H1 (cell line): ENCODE results near the gene S100A12. TPM values are rescaled to one million over a fixed set of nuclear protein-coding genes. Genes with fewer than 3 reads are reported as not detected.

Experiments used
- CTCF ChIA-PET: fragments of 300-600 bp; sonication (Branson Sonifier 250); formaldehyde crosslinking; loops from one replicate; lab custom pipeline; 2021; ENCODE audit not compliant: partially characterized antibody; lab: Charles Lee
- POLR2A ChIA-PET: fragments of 300-600 bp; sonication (Branson Sonifier 250); formaldehyde crosslinking; loops from one replicate; lab custom pipeline; 2021; ENCODE audit warnings: inconsistent platforms; ENCODE audit not compliant: partially characterized antibody; lab: Charles Lee
- DNase-seq, 2 experiments: peaks; one replicate each; pipeline versions ENCODE4 v3.0.0 to v3.0.0-alpha.2; 2010 to 2022; ENCODE audit warnings: low spot score in 2 of 2, low read depth in 1 of 2, mixed read lengths in 1 of 2
- FAIRE-seq: peaks from 2 replicates; lab custom pipeline; 2011; peaks lifted over from hg19 to GRCh38; lab: Jason Lieb, UNC
- H2AFZ ChIP-seq: 2 replicates; pipeline ENCODE4 v1.8.1; 2012; ENCODE audit warnings: low read length, inconsistent platforms
- H2AK5ac ChIP-seq: 2 replicates; pipeline ENCODE4 v1.6.1; 2013; ENCODE audit warnings: low read depth, low read length
- H2BK120ac ChIP-seq: replicated peaks from 2 replicates; pipeline ENCODE3; 2013; ENCODE audit warnings: low read depth, low read length, inconsistent platforms
- H2BK12ac ChIP-seq: 2 replicates; pipeline ENCODE4 v1.6.1; 2013; ENCODE audit warnings: low read depth, low read length
- H2BK15ac ChIP-seq: 2 replicates; pipeline ENCODE4 v1.6.1; 2013; ENCODE audit warnings: low read length
- H2BK20ac ChIP-seq: 2 replicates; pipeline ENCODE4 v1.6.1; 2013; ENCODE audit warnings: low read length
- H2BK5ac ChIP-seq: 2 replicates; pipeline ENCODE4 v1.6.1; 2013; ENCODE audit warnings: low read depth, low read length
- H3K14ac ChIP-seq: 2 replicates; pipeline ENCODE4 v1.6.1; 2013; ENCODE audit warnings: inconsistent platforms; ENCODE audit not compliant: insufficient read length
- H3K18ac ChIP-seq: 2 replicates; pipeline ENCODE4 v1.6.1; 2013; ENCODE audit warnings: low read length; ENCODE audit errors: extremely low read depth
- H3K23ac ChIP-seq: 2 replicates; pipeline ENCODE4 v1.6.1; 2013; ENCODE audit warnings: inconsistent platforms; ENCODE audit not compliant: insufficient read length
- H3K23me2 ChIP-seq: 2 replicates; pipeline ENCODE4 v1.6.1; 2013; ENCODE audit warnings: low read depth, low read length
- H3K27ac ChIP-seq: 2 replicates; pipeline ENCODE4 v1.6.1; 2011; ENCODE audit warnings: low read depth, low read length, inconsistent platforms
- H3K27me3 ChIP-seq, 4 experiments: replicated peaks in 1 of 4; 1 replicate in 1 of 4; 2 replicates in 3 of 4; pipeline versions ENCODE4 v1.6.1 to v1.8.1; 2011 to 2013; ENCODE audit warnings: low read length in 3 of 4, mild to moderate bottlenecking in 3 of 4, inconsistent platforms in 2 of 4, mixed read lengths in 2 of 4, moderate library complexity in 1 of 4; ENCODE audit not compliant: control insufficient read depth in 3 of 4, insufficient read depth in 3 of 4; ENCODE audit errors: extremely low read depth in 1 of 4
- H3K36me3 ChIP-seq, 4 experiments: 2 replicates each; pipeline versions ENCODE4 v1.6.1 to v1.8.1; 2011 to 2013; ENCODE audit warnings: mild to moderate bottlenecking in 4 of 4, low read length in 3 of 4, moderate library complexity in 2 of 4, control low read depth in 1 of 4, inconsistent platforms in 1 of 4; ENCODE audit not compliant: insufficient read depth in 4 of 4, control insufficient read depth in 2 of 4
- H3K4ac ChIP-seq: replicated peaks from 2 replicates; pipeline ENCODE3; 2013; ENCODE audit warnings: low read length, low read depth, mixed read lengths, inconsistent platforms; ENCODE audit not compliant: insufficient read length
- H3K4me1 ChIP-seq, 4 experiments: replicated peaks in 1 of 4; 1 replicate in 1 of 4; 2 replicates in 3 of 4; pipeline versions ENCODE4 v1.6.1 to v1.8.1; 2011 to 2013; ENCODE audit warnings: low read length in 3 of 4, inconsistent platforms in 2 of 4, mixed read lengths in 1 of 4; ENCODE audit not compliant: insufficient read depth in 4 of 4, control insufficient read depth in 3 of 4
- H3K4me2 ChIP-seq, 2 experiments: 2 replicates each; pipeline versions ENCODE4 v1.6.1 to v1.8.1; 2011 to 2013; ENCODE audit warnings: low read depth in 2 of 2, low read length in 2 of 2, control low read depth in 1 of 2, inconsistent platforms in 1 of 2, mild to moderate bottlenecking in 1 of 2; ENCODE audit not compliant: insufficient read depth in 1 of 2
- H3K4me3 ChIP-seq, 4 experiments: fragments of 200-600, 300-600 bp in 1 of 4; sonication (generic), shearing (Covaris generic), sonication (Bioruptor Twin) in 1 of 4; 2 replicates each; pipeline versions ENCODE4 v1.5.1 to v1.8.1; 2011 to 2016; ENCODE audit warnings: low read length in 4 of 4, low read depth in 3 of 4, control low read depth in 2 of 4, inconsistent platforms in 2 of 4, mild to moderate bottlenecking in 2 of 4, mixed read lengths in 1 of 4, moderate library complexity in 1 of 4; ENCODE audit not compliant: insufficient read depth in 2 of 4; ENCODE audit errors: extremely low read depth in 1 of 4
- H3K56ac ChIP-seq: replicated peaks from 2 replicates; pipeline ENCODE3; 2013; ENCODE audit warnings: low read depth, mild to moderate bottlenecking, mixed read lengths, low read length, inconsistent platforms; ENCODE audit not compliant: insufficient read length
- H3K79me1 ChIP-seq: 2 replicates; pipeline ENCODE4 v1.6.1; 2013; ENCODE audit warnings: low read depth, low read length, control low read depth
- H3K79me2 ChIP-seq, 2 experiments: 2 replicates each; pipeline versions ENCODE4 v1.6.1 to v1.8.1; 2012 to 2013; ENCODE audit warnings: low read length in 2 of 2, mild to moderate bottlenecking in 2 of 2, inconsistent platforms in 1 of 2; ENCODE audit not compliant: insufficient read depth in 2 of 2, control insufficient read depth in 1 of 2
- H3K9ac ChIP-seq, 4 experiments: replicated peaks in 1 of 4; 1 replicate in 1 of 4; 2 replicates in 3 of 4; pipeline versions ENCODE4 v1.6.1 to v1.8.1; 2011 to 2013; ENCODE audit warnings: low read depth in 3 of 4, low read length in 3 of 4, control low read depth in 2 of 4, mild to moderate bottlenecking in 2 of 4, moderate library complexity in 2 of 4, inconsistent platforms in 1 of 4; ENCODE audit errors: extremely low read depth in 1 of 4
- H3K9me3 ChIP-seq, 2 experiments: 2 replicates each; pipeline versions ENCODE4 v1.6.1 to v1.8.1; 2012 to 2013; ENCODE audit warnings: mild to moderate bottlenecking in 2 of 2, moderate library complexity in 2 of 2, control low read depth in 1 of 2, inconsistent platforms in 1 of 2, low read depth in 1 of 2, low read length in 1 of 2, mixed read lengths in 1 of 2; ENCODE audit not compliant: insufficient read depth in 2 of 2
- H4K20me1 ChIP-seq, 2 experiments: replicated peaks in 1 of 2; 2 replicates each; pipeline versions ENCODE3 to v1.8.1; 2011 to 2013; ENCODE audit warnings: inconsistent platforms in 2 of 2, low read length in 2 of 2, mild to moderate bottlenecking in 1 of 2; ENCODE audit not compliant: insufficient read depth in 2 of 2, control insufficient read depth in 1 of 2
- H4K5ac ChIP-seq: 2 replicates; pipeline ENCODE4 v1.6.1; 2013; ENCODE audit warnings: low read length, low read depth, mixed read lengths, inconsistent platforms; ENCODE audit not compliant: insufficient read length
- H4K8ac ChIP-seq: 2 replicates; pipeline ENCODE4 v1.8.0; 2013; ENCODE audit warnings: mild to moderate bottlenecking, moderate library complexity, low read length, inconsistent platforms; ENCODE audit not compliant: insufficient read depth; ENCODE audit errors: extremely low read depth
- H4K91ac ChIP-seq: replicated peaks from 2 replicates; pipeline ENCODE3; 2013; ENCODE audit warnings: low read length, mixed read lengths, inconsistent platforms; ENCODE audit not compliant: insufficient read length
- GABPA ChIP-seq: IDR thresholded peaks from 2 replicates; pipeline ENCODE4 v1.6.1; 2011; ENCODE audit warnings: mild to moderate bottlenecking, low read length, moderate library complexity, borderline replicate concordance; ENCODE audit not compliant: insufficient read depth
- JUN ChIP-seq: IDR thresholded peaks from 2 replicates; pipeline ENCODE4 v1.6.1; 2011; ENCODE audit warnings: low read depth, mild to moderate bottlenecking, improper control_type of control experiment, low read length
- RXRA ChIP-seq: IDR thresholded peaks from 2 replicates; pipeline ENCODE4 v1.6.1; 2011; ENCODE audit warnings: low read depth, mild to moderate bottlenecking, low read length, moderate library complexity; ENCODE audit not compliant: insufficient read depth
- SP2 ChIP-seq: IDR thresholded peaks from 2 replicates; pipeline ENCODE4 v1.6.1; 2012; ENCODE audit warnings: mild to moderate bottlenecking, low read length, inconsistent platforms
- SRF ChIP-seq: IDR thresholded peaks from 2 replicates; pipeline ENCODE4 v1.6.1; 2011; ENCODE audit warnings: mild to moderate bottlenecking, low read depth, low read length, moderate library complexity
- WGBS, 2 experiments: shearing (Covaris generic) in 1 of 2; methylation state at CpG; one replicate each; pipeline versions ENCODE4 v1.1.6 to v1.1.7; 2013 to 2015; ENCODE audit warnings: low lambda C conversion rate in 2 of 2, mixed read lengths in 2 of 2, inconsistent platforms in 1 of 2, low coverage in 1 of 2, missing lambda C conversion rate in 1 of 2; ENCODE audit not compliant: insufficient replicate concordance in 2 of 2, insufficient coverage in 1 of 2, insufficient read length in 1 of 2; ENCODE audit errors: extremely low coverage in 1 of 2, missing lambda C conversion rate in 1 of 2; 5-methylcytosine and 5-hydroxymethylcytosine counted together
- polyA plus RNA-seq, 7 experiments: library from polyadenylated mRNA; depleted of rRNA in 3 of 7; stranded (reverse) in 5 of 7; unstranded in 2 of 7; fragments of >200 nt in 5 of 7; fragments of 200-250 nt in 2 of 7; gene quantifications; 1 replicate in 5 of 7; 2 replicates in 1 of 7; 4 replicates in 1 of 7; pipeline versions ENCODE4 v1.2.1 to v1.2.3, GENCODE V29; 2011 to 2013; ENCODE audit warnings: missing spikeins in 2 of 7, mixed read lengths in 2 of 7
- total RNA-seq: library from RNA; stranded (reverse); fragmentation: NEBNext Ultra II Directional; extraction: Animal tissue kit (Norgen Biotek cat#: 25700); gene quantifications from 2 replicates; pipeline ENCODE4 v1.2.1, GENCODE V29; 2021
- TF ChIP-seq, protein P1 (sequence below): IDR thresholded peaks from 2 replicates; pipeline ENCODE4 v1.6.1; 2012; ENCODE audit warnings: inconsistent platforms

The S100A12 gene
- total and polyA plus RNA-seq, 2 of the 8 experiments (the other 6 are each of a cell fraction or from before 2014, with no cell fraction given), result not detected

DNA sequence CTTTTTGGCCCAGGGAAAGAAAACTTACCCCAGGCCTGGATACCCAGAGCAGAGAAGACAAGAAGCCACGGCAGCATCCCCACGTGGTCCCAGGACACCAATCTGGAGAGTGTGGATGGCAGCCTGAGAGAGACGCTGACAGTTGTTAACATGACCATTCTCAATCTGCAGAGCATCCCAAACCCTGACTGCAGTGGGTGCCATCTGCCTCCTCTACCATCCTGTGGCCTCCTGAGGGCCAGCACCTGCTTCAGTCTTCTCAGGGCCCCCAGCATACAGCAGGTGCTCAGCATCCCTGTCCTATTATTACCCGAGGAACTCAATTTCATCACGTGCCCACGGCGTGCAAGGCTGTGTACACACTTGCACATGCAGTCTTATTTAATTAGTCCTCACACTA is 27.6 kb downstream of the S100A12 start:
- POLR2A ChIA-PET, result interaction anchor here (0.6 kb wide), 1 partner anchor 287 kb away, joined by 4 read pairs; no protein-coding TSS in a partner anchor
- Histone ChIP-seq H3K18ac (no peak overlapping the region), H2BK12ac (no peak overlapping the region), H3K4ac (no peak overlapping the region), H3K4me1 (no peaks in the 10 kb centered on the region; a peak in 1 of 7 replicates), H3K79me2 (no peaks in the 10 kb centered on the region), H3K56ac (no peak overlapping the region), H3K4me2 (no peak overlapping the region), H3K36me3 (no peaks in the 10 kb centered on the region), H3K9me3 (no peaks in the 10 kb centered on the region), H2AFZ (no peak overlapping the region), H3K23ac (no peak overlapping the region), H4K20me1 (no peaks in the 10 kb centered on the region), H4K91ac (no peak overlapping the region), H3K27me3 (peaks cover 0 to 2% (median 0%) of the 10 kb centered on the region in 4 experiments; a peak in 1 of 7 replicates), H4K5ac (no peak overlapping the region), H3K23me2 (no peaks in the 10 kb centered on the region), H2AK5ac (no peak overlapping the region), H3K9ac (no peak overlapping the region), H4K8ac (no peak overlapping the region), H3K79me1 (no peaks in the 10 kb centered on the region), H2BK5ac (no peak overlapping the region), H2BK120ac (no peak overlapping the region), H3K14ac (no peak overlapping the region), H3K27ac (no peak overlapping the region), H2BK20ac (no peak overlapping the region), H2BK15ac (no peak overlapping the region), H3K4me3 (no peak overlapping the region)
- WGBS, 2 experiments, result 75% methylated on average over 7 of the region's 7 CpGs; no CpG with 5 or more reads in 1 of the 2 experiments
- no peak for FAIRE-seq
- DNase-seq, result peak in 1 of 2 experiments; percentile 8
- CTCF ChIA-PET, result interaction anchor here (0.6 to 8.5 kb wide), 4 partner anchors 11 to 145 kb away, joined by 3 to 360 read pairs (median 4); no protein-coding TSS in a partner anchor
- TF ChIP-seq SRF (no peak), SP2 (no peak), GABPA (no peak), JUN (no peak), RXRA (no peak)
- TF ChIP-seq, protein P1, sequence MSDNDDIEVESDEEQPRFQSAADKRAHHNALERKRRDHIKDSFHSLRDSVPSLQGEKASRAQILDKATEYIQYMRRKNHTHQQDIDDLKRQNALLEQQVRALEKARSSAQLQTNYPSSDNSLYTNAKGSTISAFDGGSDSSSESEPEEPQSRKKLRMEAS, result no peak
